Kidney epithelial cell (primary cell): ENCODE measurements around the gene TSPAN1. TPM values are rescaled to one million over a fixed set of nuclear protein-coding genes. Genes with fewer than 3 reads are reported as not detected.
"Not testable (repeated sequence)": the region's sequence is repeated elsewhere in the genome, so short reads cannot be mapped to it uniquely, and the experiment has no call there.

Experiments used
- DNase-seq: peaks from one replicate; pipeline ENCODE4 v3.0.0-alpha.2; 2010; ENCODE audit warnings: low read depth
- H3K27me3 ChIP-seq: 2 replicates; pipeline ENCODE4 v1.6.0; 2011; ENCODE audit warnings: low read length; ENCODE audit not compliant: control insufficient read depth, insufficient read depth
- H3K36me3 ChIP-seq: 2 replicates; pipeline ENCODE4 v1.5.1; 2011; ENCODE audit warnings: low read length; ENCODE audit not compliant: control insufficient read depth, insufficient read depth
- H3K4me3 ChIP-seq: 2 replicates; pipeline ENCODE4 v1.5.1; 2011; ENCODE audit warnings: low read depth, mild to moderate bottlenecking, control low read depth, low read length
- total RNA-seq: library from RNA; depleted of rRNA; stranded (reverse); fragments of >200 nt; gene quantifications from 2 replicates; pipeline ENCODE4 v1.2.3, GENCODE V29; 2015
- TF ChIP-seq, protein P1 (sequence below): IDR thresholded peaks from 2 replicates; pipeline ENCODE4 v1.5.1; 2011; ENCODE audit warnings: mild to moderate bottlenecking, moderate library complexity, low read length, control low read depth, inconsistent platforms; ENCODE audit not compliant: insufficient read depth, poor library complexity, severe bottlenecking

The TSPAN1 gene
- total RNA-seq, 1 donor from 2014 or later: 68.5 TPM

DNA sequence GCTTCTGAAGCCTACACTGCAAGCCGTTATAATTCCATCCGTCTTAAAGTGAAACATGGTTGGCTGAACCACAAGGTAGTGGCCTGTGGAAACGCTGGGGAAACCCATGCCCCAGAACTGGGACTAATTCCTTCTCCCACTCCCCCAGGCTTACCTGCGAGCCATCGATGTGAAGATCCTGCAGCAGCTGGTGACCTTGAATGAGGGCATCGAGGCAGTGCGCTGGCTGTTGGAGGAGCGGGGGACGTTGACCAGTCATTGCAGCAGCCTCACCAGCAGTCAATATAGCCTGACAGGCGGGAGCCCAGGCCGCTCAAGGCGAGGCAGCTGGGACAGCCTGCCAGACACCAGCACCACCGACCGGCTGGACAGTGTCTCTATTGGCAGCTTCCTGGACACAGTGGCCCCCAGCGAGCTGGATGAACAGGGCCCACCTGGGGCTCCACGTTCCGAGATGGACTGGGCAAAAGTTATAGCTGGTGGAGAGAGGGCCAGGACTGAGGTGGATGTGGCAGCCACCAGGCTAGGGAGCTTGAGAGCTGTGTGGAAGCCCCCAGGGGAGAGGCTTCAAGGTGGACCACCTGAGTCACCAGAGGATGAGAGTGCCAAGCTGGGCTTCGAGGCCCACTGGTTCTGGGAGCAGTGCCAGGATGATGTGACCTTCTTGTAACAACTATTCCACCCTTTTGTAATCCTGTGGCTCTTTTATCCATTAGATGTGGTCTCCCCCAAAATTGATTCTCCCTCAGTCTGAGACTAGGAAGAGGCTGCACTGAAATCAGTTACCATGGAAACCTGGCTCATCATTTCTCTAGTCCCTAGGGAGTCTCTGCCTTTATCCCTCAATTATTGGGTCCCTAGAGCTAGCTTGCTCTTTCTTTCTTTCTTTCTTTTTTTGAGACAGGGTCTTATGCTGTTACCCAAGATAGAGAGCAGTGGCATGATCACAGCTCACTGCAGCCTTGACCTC is 44.9 kb downstream of the TSPAN1 start:
- H3K36me3 ChIP-seq: no peaks in the 10 kb centered on the region
- H3K4me3 ChIP-seq: no peak overlapping the region
- no peak for DNase-seq
- TF ChIP-seq, protein P1, sequence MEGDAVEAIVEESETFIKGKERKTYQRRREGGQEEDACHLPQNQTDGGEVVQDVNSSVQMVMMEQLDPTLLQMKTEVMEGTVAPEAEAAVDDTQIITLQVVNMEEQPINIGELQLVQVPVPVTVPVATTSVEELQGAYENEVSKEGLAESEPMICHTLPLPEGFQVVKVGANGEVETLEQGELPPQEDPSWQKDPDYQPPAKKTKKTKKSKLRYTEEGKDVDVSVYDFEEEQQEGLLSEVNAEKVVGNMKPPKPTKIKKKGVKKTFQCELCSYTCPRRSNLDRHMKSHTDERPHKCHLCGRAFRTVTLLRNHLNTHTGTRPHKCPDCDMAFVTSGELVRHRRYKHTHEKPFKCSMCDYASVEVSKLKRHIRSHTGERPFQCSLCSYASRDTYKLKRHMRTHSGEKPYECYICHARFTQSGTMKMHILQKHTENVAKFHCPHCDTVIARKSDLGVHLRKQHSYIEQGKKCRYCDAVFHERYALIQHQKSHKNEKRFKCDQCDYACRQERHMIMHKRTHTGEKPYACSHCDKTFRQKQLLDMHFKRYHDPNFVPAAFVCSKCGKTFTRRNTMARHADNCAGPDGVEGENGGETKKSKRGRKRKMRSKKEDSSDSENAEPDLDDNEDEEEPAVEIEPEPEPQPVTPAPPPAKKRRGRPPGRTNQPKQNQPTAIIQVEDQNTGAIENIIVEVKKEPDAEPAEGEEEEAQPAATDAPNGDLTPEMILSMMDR: no peak
- H3K27me3 ChIP-seq: no peaks in the 10 kb centered on the region

DNA sequence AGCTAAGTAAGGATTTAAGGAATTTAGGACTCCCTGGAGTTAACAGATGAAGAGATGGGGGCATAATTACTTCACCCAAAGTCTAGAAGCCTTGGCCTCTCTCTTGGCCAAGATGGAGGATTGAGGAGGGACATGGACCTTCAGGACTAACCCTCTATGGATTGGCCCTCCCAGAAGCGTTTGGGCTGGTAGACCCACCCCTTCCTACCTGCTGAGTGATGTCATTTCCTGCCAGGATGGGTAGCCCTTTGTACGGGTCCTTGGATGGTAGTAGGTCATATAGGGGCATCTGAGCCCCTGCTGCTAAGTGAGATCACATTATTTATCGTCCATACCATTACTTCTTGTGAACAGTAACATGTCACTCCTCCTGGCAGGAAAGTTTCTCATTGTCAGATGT is 45.9 kb downstream of the TSPAN1 start:
- H3K4me3 ChIP-seq: no peak overlapping the region
- no peak for DNase-seq
- TF ChIP-seq, protein P1: no peak
- no peaks in the 10 kb centered on the region for H3K36me3 ChIP-seq
- no peaks in the 10 kb centered on the region for H3K27me3 ChIP-seq

DNA sequence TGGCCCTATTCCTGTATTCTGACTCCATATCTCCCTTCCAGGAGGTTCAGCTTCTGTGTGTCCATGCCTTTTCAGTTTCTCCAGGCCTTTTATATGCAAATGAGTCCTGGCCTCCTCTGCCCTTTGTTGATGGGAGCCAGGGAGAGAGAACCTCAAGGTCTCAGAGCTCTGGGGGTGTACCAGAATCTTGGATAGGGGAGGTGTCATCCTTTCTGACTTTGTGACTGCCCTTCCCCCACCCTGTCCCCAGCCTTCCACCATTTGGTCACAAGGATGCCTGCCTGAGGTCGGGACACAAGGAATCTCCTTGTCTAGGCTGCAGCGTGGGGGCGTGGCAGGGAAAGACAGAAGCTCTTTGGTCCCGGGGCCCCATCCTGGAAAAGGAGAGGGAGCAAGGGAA is 46.9 kb downstream of the TSPAN1 start:
- DNase-seq: no peak
- Histone ChIP-seq H3K27me3 (no peaks in the 10 kb centered on the region), H3K4me3 (no peak overlapping the region), H3K36me3 (no peaks in the 10 kb centered on the region)
- TF ChIP-seq, protein P1: no peak

DNA sequence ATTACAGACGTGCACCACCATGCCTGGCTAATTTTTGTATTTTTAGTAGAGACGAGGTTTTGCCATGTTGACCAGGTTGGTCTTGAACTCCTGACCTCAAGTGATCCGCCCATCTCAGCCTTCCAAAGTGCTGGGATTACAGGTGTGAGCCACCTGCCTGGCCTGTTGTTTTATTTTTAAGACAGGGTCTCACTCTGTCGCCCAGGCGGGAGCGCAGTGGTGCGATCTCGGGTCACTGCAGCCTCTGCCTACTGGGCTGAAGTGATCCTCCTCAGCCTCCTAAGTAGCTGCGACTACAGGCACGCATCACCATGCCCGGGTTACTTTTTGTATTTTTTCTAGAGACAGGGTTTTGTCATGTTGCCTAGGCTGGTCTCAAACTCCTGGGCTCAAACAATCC is 48.2 kb downstream of the TSPAN1 start:
- not testable (repeated sequence) for H3K4me3 ChIP-seq, H3K36me3 ChIP-seq, H3K27me3 ChIP-seq, DNase-seq

DNA sequence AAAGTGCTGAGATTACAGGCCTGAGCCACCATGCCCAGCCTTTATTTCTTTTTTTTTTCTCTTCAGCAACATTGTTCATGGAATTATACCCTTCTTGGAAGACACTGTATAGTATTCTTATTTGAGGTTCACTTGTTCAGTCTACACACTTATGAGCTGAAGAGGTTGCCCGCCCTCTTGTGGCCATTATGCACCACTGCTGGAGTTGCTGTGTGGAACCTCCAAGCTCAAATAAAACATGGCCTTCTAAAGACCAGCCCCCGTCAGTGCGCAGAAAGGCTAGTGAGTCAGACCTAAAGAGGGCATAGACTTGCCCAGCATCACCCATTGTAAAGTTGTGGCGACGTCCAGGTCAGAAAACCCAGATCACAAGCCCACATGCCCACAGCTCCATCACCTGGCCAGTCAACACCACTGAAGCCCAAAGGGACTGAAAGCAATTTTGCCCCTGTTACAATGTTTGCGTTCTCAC is 48.6 kb downstream of the TSPAN1 start:
- peak; percentile 77 for DNase-seq
- no peaks in the 10 kb centered on the region for H3K36me3 ChIP-seq
- TF ChIP-seq, protein P1: peak; percentile 94
- H3K27me3 ChIP-seq: no peaks in the 10 kb centered on the region
- no peak overlapping the region for H3K4me3 ChIP-seq

DNA sequence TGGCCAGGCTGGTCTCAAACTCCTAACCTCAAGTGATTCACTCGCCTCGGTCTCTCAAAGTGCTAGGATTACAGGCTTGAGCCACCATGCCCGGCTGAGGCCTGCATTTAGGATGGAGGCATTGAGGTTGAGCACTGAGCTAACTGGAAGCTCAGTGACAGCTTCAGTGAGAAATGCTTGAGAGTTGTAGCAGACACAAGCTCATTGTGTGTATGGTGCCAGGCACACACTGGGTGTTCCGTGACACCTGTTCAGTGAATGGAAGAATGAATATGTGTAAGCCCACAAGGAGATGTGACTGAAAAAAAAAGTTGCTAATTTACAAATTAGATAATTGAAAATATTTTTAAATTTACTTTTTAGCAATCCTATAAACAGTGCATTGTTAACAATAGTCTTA is 50.1 kb downstream of the TSPAN1 start:
- H3K27me3 ChIP-seq: no peaks in the 10 kb centered on the region
- no peak for DNase-seq
- H3K36me3 ChIP-seq: no peaks in the 10 kb centered on the region
- no peak overlapping the region for H3K4me3 ChIP-seq
- TF ChIP-seq, protein P1: no peak

DNA sequence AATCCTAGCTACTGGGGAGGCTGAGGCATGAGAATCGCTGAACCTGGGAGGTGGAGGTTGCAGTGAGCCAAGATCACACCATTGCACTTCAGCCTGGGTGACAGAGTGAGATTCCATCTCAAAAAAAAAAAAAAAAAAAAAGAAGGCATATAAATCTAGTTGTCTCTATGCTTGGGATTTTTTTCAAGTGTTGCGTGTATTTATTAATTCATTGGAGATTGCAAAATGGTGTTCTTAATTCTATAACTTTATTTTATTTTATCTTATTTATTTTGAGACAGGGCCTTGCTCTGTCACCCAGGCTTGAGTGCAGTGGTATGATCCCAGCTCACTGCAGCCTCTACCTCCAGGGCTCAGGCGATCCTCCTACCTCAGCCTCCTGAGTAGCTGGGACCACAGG is 56.3 kb downstream of the TSPAN1 start:
- not testable (repeated sequence) for H3K27me3 ChIP-seq, H3K4me3 ChIP-seq, DNase-seq, H3K36me3 ChIP-seq
